B cell (primary cell): ENCODE measurements around the gene CHD1. TPM values are rescaled to one million over a fixed set of nuclear protein-coding genes. Genes with fewer than 3 reads are reported as not detected.

Source experiments
- ATAC-seq: fragments of 200-7000 bp; cut with Tn5 transposase; one replicate; pipeline ENCODE4 v1.10.0; 2021; ENCODE audit warnings: low read depth, mild to moderate bottlenecking, moderate number of reproducible peaks, moderate library complexity
- CTCF ChIA-PET: fragments of 350-600 bp; sonication (Branson Sonifier 250); formaldehyde crosslinking; loops from one replicate; lab custom pipeline; 2021; ENCODE audit warnings: antibody characterized with exemption, inconsistent platforms; lab: Charles Lee
- POLR2A ChIA-PET: fragments of 350-600 bp; sonication (Branson Sonifier 250); formaldehyde crosslinking; loops from one replicate; lab custom pipeline; 2021; ENCODE audit warnings: antibody characterized with exemption; lab: Charles Lee
- DNase-seq: peaks from one replicate; pipeline ENCODE4 v3.0.0; 2013
- H2AFZ ChIP-seq: 2 replicates; pipeline ENCODE4 v1.6.1; 2012; ENCODE audit warnings: mild to moderate bottlenecking, low read depth, low read length; ENCODE audit not compliant: insufficient read depth, poor library complexity, severe bottlenecking
- H3K27ac ChIP-seq, 2 donors: 1 replicate in 1 of 2; 2 replicates in 1 of 2; pipeline ENCODE4 v1.5.1; 2012 to 2013; ENCODE audit warnings: low read length in 2 of 2, mild to moderate bottlenecking in 2 of 2, moderate library complexity in 1 of 2
- H3K27me3 ChIP-seq, 4 experiments: fragments of 200-600 bp in 1 of 4; sonication (generic) in 1 of 4; replicated peaks in 1 of 4; 1 replicate in 2 of 4; 2 replicates in 2 of 4; pipeline versions ENCODE4 v1.6.1 to v1.7.0; 2013 to 2016; ENCODE audit warnings: low read length in 3 of 4, mild to moderate bottlenecking in 2 of 4, mixed read lengths in 1 of 4, moderate library complexity in 1 of 4; ENCODE audit not compliant: insufficient read depth in 4 of 4, control insufficient read depth in 3 of 4; ENCODE audit errors: control extremely low read depth in 1 of 4
- H3K36me3 ChIP-seq, 2 experiments: replicated peaks in 1 of 2; 1 replicate in 1 of 2; 2 replicates in 1 of 2; pipeline versions ENCODE4 v1.6.1 to v1.7.1; 2013; ENCODE audit warnings: low read length in 1 of 2; ENCODE audit not compliant: insufficient read depth in 2 of 2, control insufficient read depth in 1 of 2; ENCODE audit errors: control extremely low read depth in 1 of 2, extremely low read depth in 1 of 2
- H3K4me1 ChIP-seq, 2 donors: fragments of 200-600 bp in 1 of 2; sonication (generic) in 1 of 2; 1 replicate in 1 of 2; 2 replicates in 1 of 2; pipeline versions ENCODE4 v1.5.1 to v1.6.1; 2013 to 2017; ENCODE audit warnings: low read length in 2 of 2; ENCODE audit not compliant: control insufficient read depth in 2 of 2, insufficient read depth in 2 of 2
- H3K4me2 ChIP-seq: replicated peaks from 2 replicates; pipeline ENCODE3; 2012; ENCODE audit warnings: mild to moderate bottlenecking, low read depth, low read length; ENCODE audit not compliant: poor library complexity, severe bottlenecking
- H3K4me3 ChIP-seq, 5 experiments: fragments of 200-600 bp in 1 of 5; sonication (generic) in 1 of 5; 1 replicate in 3 of 5; 2 replicates in 2 of 5; pipeline versions ENCODE4 v1.5.1 to v1.7.0; 2011 to 2016; ENCODE audit warnings: low read length in 4 of 5, mild to moderate bottlenecking in 4 of 5, low read depth in 2 of 5, control low read depth in 1 of 5, moderate library complexity in 1 of 5; ENCODE audit not compliant: insufficient read depth in 1 of 5; ENCODE audit errors: control extremely low read depth in 1 of 5, extremely low read depth in 1 of 5
- H3K79me2 ChIP-seq: fragments of 200-600 bp; sonication (generic); one replicate; pipeline ENCODE4 v1.6.0; 2016; ENCODE audit warnings: low read length; ENCODE audit not compliant: control insufficient read depth, insufficient read depth
- H3K9ac ChIP-seq: fragments of 200-600 bp; sonication (generic); 2 replicates; pipeline ENCODE4 v1.6.1; 2017; ENCODE audit warnings: mild to moderate bottlenecking, low read length, moderate library complexity
- H3K9me3 ChIP-seq, 3 donors: one replicate each; pipeline versions ENCODE4 v1.6.1 to v1.7.1; 2013; ENCODE audit warnings: low read length in 2 of 3; ENCODE audit not compliant: control insufficient read depth in 2 of 3, insufficient read depth in 1 of 3; ENCODE audit errors: control extremely low read depth in 1 of 3
- H4K20me1 ChIP-seq: 2 replicates; pipeline ENCODE4 v1.6.0; 2012; ENCODE audit warnings: mild to moderate bottlenecking, low read length; ENCODE audit not compliant: insufficient read depth, control insufficient read depth, poor library complexity, severe bottlenecking
- H3K27ac Mint-ChIP-seq: one replicate; pipeline ENCODE4 v1.8.0; 2021; ENCODE audit warnings: mixed read lengths
- H3K27me3 Mint-ChIP-seq: one replicate; pipeline ENCODE4 v1.8.0; 2021; ENCODE audit warnings: mixed read lengths
- H3K4me1 Mint-ChIP-seq: one replicate; pipeline ENCODE4 v1.8.0; 2021; ENCODE audit warnings: mixed read lengths
- H3K4me3 Mint-ChIP-seq: one replicate; pipeline ENCODE4 v1.8.0; 2021; ENCODE audit warnings: mixed read lengths
- H3K9me3 Mint-ChIP-seq: one replicate; pipeline ENCODE4 v1.8.0; 2022; ENCODE audit warnings: mixed read lengths; ENCODE audit not compliant: insufficient read depth
- CTCF ChIP-seq: fragments of 200-600 bp; IDR thresholded peaks from one replicate; pipeline ENCODE4 v1.8.0; 2022; ENCODE audit warnings: antibody characterized with exemption, mild to moderate bottlenecking
- EZH2 ChIP-seq: IDR thresholded peaks from 2 replicates; pipeline ENCODE4 v1.6.1; 2012; ENCODE audit warnings: borderline replicate concordance, low read depth, mild to moderate bottlenecking, moderate library complexity, low read length; ENCODE audit not compliant: insufficient read depth, poor library complexity, severe bottlenecking
- whole genome bisulfite sequencing: methylation state at CpG from one replicate; pipeline ENCODE4 v1.1.5; 2013; ENCODE audit warnings: missing lambda C conversion rate; ENCODE audit not compliant: insufficient coverage; 5-methylcytosine and 5-hydroxymethylcytosine counted together
- intact Hi-C: fragments of 100-400 bp; cut with micrococcal nuclease; formaldehyde crosslinking; loops from one replicate; pipeline ENCODE4 v1.10.0; 2022
- polyA plus RNA-seq: library from polyadenylated mRNA; depleted of rRNA; stranded (reverse); fragments of >200 nt; gene quantifications from 2 replicates; pipeline ENCODE4 v1.2.3, GENCODE V29; 2012
- total RNA-seq, 2 donors: library from RNA; stranded (reverse); fragments of 120-200 nt in 1 of 2; gene quantifications; 1 replicate in 1 of 2; 2 replicates in 1 of 2; pipeline versions ENCODE4 v1.2.3 to v1.2.4, GENCODE V29; 2013 to 2022

The CHD1 gene
- total and polyA plus RNA-seq, 2 donors (not counting 1 experiment from before 2014, with no cell fraction given) = 27.8 to 91.4 TPM

- Histone ChIP-seq H3K4me2 (no peak overlapping the region), H3K27ac (no peak overlapping the region), H3K36me3 (peaks cover 20 to 77% of the 10 kb centered on the region in 2 experiments), H2AFZ (no peak overlapping the region), H3K4me3 (no peak overlapping the region), H3K27me3 (no peaks in the 10 kb centered on the region), H4K20me1 (no peaks in the 10 kb centered on the region), H3K9ac (no peak overlapping the region), H3K9me3 (no peaks in the 10 kb centered on the region), H3K79me2 (no peaks in the 10 kb centered on the region), H3K4me1 (no peaks in the 10 kb centered on the region)
- Mint-ChIP-seq H3K27ac (no peak overlapping the region), H3K27me3 (no peaks in the 10 kb centered on the region), H3K4me1 (no peaks in the 10 kb centered on the region), H3K9me3 (no peaks in the 10 kb centered on the region), H3K4me3 (no peak overlapping the region)
- TF ChIP-seq EZH2 (no peak), CTCF (no peak)
- no peak for ATAC-seq
- intact Hi-C loops = no loop called here
- CTCF ChIA-PET = interaction anchor here (0.6 to 0.8 kb wide), 2 partner anchors 39 to 195 kb away, joined by 3 to 4 read pairs; no protein-coding TSS in a partner anchor
- no peak for DNase-seq
- POLR2A ChIA-PET = no interaction called here
- no CpG with 5 or more reads among the region's 2 CpGs for WGBS
These were observed 63.1 kb downstream of the CHD1 start for GRCh38 chr5:98865690-98866089.

GRCh38 chr5:98847054-98847453, 81.8 kb downstream of the CHD1 start:
- no peak overlapping the region for H3K27ac Mint-ChIP-seq
- Histone ChIP-seq H3K9ac (no peak overlapping the region), H3K4me3 (no peak overlapping the region), H4K20me1 (no peaks in the 10 kb centered on the region), H3K9me3 (peaks cover 0 to 13% (median 8%) of the 10 kb centered on the region in 3 donors), H3K4me1 (no peaks in the 10 kb centered on the region), H3K79me2 (no peaks in the 10 kb centered on the region), H2AFZ (no peak overlapping the region), H3K27me3 (no peaks in the 10 kb centered on the region), H3K36me3 (no peaks in the 10 kb centered on the region), H3K27ac (no peak overlapping the region), H3K4me2 (no peak overlapping the region)
- H3K4me3 Mint-ChIP-seq = no peak overlapping the region
- no CpG with 5 or more reads among the region's 1 CpG for WGBS
- TF ChIP-seq EZH2 (no peak), CTCF (no peak)
- CTCF ChIA-PET = no interaction called here
- no peaks in the 10 kb centered on the region for H3K27me3 Mint-ChIP-seq
- no peaks in the 10 kb centered on the region for H3K9me3 Mint-ChIP-seq
- DNase-seq (no peak), ATAC-seq (no peak)
- intact Hi-C loops = no loop called here
- no peaks in the 10 kb centered on the region for H3K4me1 Mint-ChIP-seq
- POLR2A ChIA-PET = no interaction called here
